Endothelial cell of umbilical vein (primary cell): ENCODE results near the gene AKAP13. TPM values are rescaled to one million over a fixed set of nuclear protein-coding genes. Genes with fewer than 3 reads are reported as not detected.

Source experiments
- BruUV-seq: library from RNA; stranded (reverse); fragments of 400-500 nt; replicated peaks from 2 replicates; lab custom pipeline; 2021; lab: Mats Ljungman, UMichigan
- CTCF ChIA-PET: fragments of 300-600, 350-600 bp; sonication (Branson Sonifier 250); formaldehyde crosslinking; loops from one replicate; lab custom pipeline; 2021; ENCODE audit warnings: antibody characterized with exemption, inconsistent platforms; lab: Charles Lee
- POLR2A ChIA-PET: fragments of 300-600, 350-600 bp; sonication (Branson Sonifier 250); formaldehyde crosslinking; loops from one replicate; lab custom pipeline; 2021; ENCODE audit warnings: antibody characterized with exemption, inconsistent platforms; lab: Charles Lee
- DNase-seq: peaks from one replicate; pipeline ENCODE4 v3.0.0-alpha.2; 2011; ENCODE audit warnings: low read depth, low spot score
- FAIRE-seq: peaks from 2 replicates; lab custom pipeline; 2011; peaks lifted over from hg19 to GRCh38; lab: Jason Lieb, UNC
- H2AFZ ChIP-seq: 2 replicates; pipeline ENCODE4 v1.6.0; 2012; ENCODE audit warnings: low read depth, low read length, control low read depth, inconsistent platforms
- H3K27ac ChIP-seq: 2 replicates; pipeline ENCODE4 v1.5.1; 2011; ENCODE audit warnings: low read depth, mild to moderate bottlenecking, control low read depth, low read length, moderate library complexity; ENCODE audit not compliant: insufficient read depth
- H3K27me3 ChIP-seq, 2 experiments: 2 replicates each; pipeline versions ENCODE4 v1.6.0 to v1.6.1; 2011; ENCODE audit warnings: low read length in 2 of 2, mixed read lengths in 1 of 2; ENCODE audit not compliant: control insufficient read depth in 2 of 2, insufficient read depth in 2 of 2
- H3K36me3 ChIP-seq, 2 experiments: 2 replicates in 1 of 2; 3 replicates in 1 of 2; pipeline ENCODE4 v1.5.1; 2011; ENCODE audit warnings: low read length in 2 of 2, mild to moderate bottlenecking in 1 of 2, moderate library complexity in 1 of 2; ENCODE audit not compliant: control insufficient read depth in 2 of 2, insufficient read depth in 2 of 2; ENCODE audit errors: extremely low read depth in 1 of 2
- H3K4me1 ChIP-seq: 3 replicates; pipeline ENCODE4 v1.5.1; 2011; ENCODE audit warnings: mild to moderate bottlenecking, low read length; ENCODE audit not compliant: control insufficient read depth, insufficient read depth; ENCODE audit errors: extremely low read depth
- H3K4me2 ChIP-seq: 2 replicates; pipeline ENCODE4 v1.6.1; 2011; ENCODE audit warnings: low read length, control low read depth, mixed read lengths; ENCODE audit not compliant: insufficient read depth
- H3K4me3 ChIP-seq, 3 experiments: fragments of 200-600 bp in 1 of 3; sonication (generic), shearing (Covaris generic) in 1 of 3; replicated peaks in 1 of 3; 2 replicates each; pipeline ENCODE4 v1.5.1; 2011 to 2016; ENCODE audit warnings: control low read depth in 3 of 3, low read length in 3 of 3, mild to moderate bottlenecking in 2 of 3, inconsistent platforms in 1 of 3, low read depth in 1 of 3, moderate library complexity in 1 of 3; ENCODE audit not compliant: insufficient read depth in 1 of 3
- H3K79me2 ChIP-seq: 2 replicates; pipeline ENCODE4 v1.6.0; 2012; ENCODE audit warnings: low read length, inconsistent platforms; ENCODE audit not compliant: control insufficient read depth, insufficient read depth
- H3K9ac ChIP-seq: replicated peaks from 2 replicates; pipeline ENCODE3; 2011; ENCODE audit warnings: low read length, control low read depth; ENCODE audit not compliant: insufficient read depth; ENCODE audit errors: extremely low read depth
- H3K9me1 ChIP-seq: replicated peaks from 3 replicates; pipeline ENCODE4 v1.6.0; 2011; ENCODE audit warnings: mild to moderate bottlenecking, low read length; ENCODE audit not compliant: control insufficient read depth, insufficient read depth; ENCODE audit errors: extremely low read depth
- H3K9me3 ChIP-seq: replicated peaks from 2 replicates; pipeline ENCODE4 v1.5.1; 2012; ENCODE audit warnings: low read length, inconsistent platforms; ENCODE audit not compliant: control insufficient read depth, insufficient read depth
- H4K20me1 ChIP-seq: replicated peaks from 2 replicates; pipeline ENCODE3; 2011; ENCODE audit warnings: mild to moderate bottlenecking, low read length; ENCODE audit not compliant: control insufficient read depth, insufficient read depth; ENCODE audit errors: extremely low read depth
- EZH2 ChIP-seq: IDR thresholded peaks from 2 replicates; pipeline ENCODE4 v1.6.1; 2012; ENCODE audit warnings: borderline replicate concordance, low read depth, mild to moderate bottlenecking, moderate library complexity, low read length, inconsistent platforms; ENCODE audit not compliant: severe bottlenecking
- FOS ChIP-seq: IDR thresholded peaks from 2 replicates; pipeline ENCODE4 v1.6.1; 2011; ENCODE audit warnings: mild to moderate bottlenecking, low read length, moderate library complexity, borderline replicate concordance; ENCODE audit not compliant: insufficient read depth
- GATA2 ChIP-seq: IDR thresholded peaks from 2 replicates; pipeline ENCODE4 v1.7.0; 2011; ENCODE audit warnings: low read depth, mild to moderate bottlenecking, moderate library complexity, mixed read lengths, low read length; ENCODE audit not compliant: insufficient read length, insufficient read depth
- JUN ChIP-seq: IDR thresholded peaks from 2 replicates; pipeline ENCODE4 v1.6.1; 2011; ENCODE audit warnings: borderline replicate concordance, low read depth; ENCODE audit not compliant: insufficient read length, insufficient read depth
- MYC ChIP-seq: IDR thresholded peaks from one replicate; pipeline ENCODE4 v1.6.1; 2011; ENCODE audit warnings: mild to moderate bottlenecking, low read depth, low read length
- POLR2A ChIP-seq: IDR thresholded peaks from 2 replicates; pipeline ENCODE4 v1.6.1; 2012; ENCODE audit warnings: low read depth, mild to moderate bottlenecking, control low read depth, low read length
- POLR2AphosphoS5 ChIP-seq: IDR thresholded peaks from 2 replicates; pipeline ENCODE4 v1.6.1; 2012; ENCODE audit warnings: low read depth, mild to moderate bottlenecking, control low read depth, low read length, moderate library complexity; ENCODE audit not compliant: insufficient read depth
- dilution Hi-C: fragments of 300-500 bp; cut with MboI; formaldehyde crosslinking; loops from one replicate; pipeline ENCODE4 v1.15.0; 2019; ENCODE audit warnings: low sequenced_read_pairs; ENCODE audit not compliant: extremely low pct_ligation_motif_present
- intact Hi-C: fragments of 100-400 bp; cut with micrococcal nuclease; formaldehyde crosslinking; loops from one replicate; pipeline ENCODE4 v1.10.0; 2022
- polyA plus RNA-seq, 4 experiments: library from polyadenylated mRNA; depleted of rRNA in 3 of 4; stranded (reverse) in 3 of 4; unstranded in 1 of 4; fragments of >200 nt; gene quantifications; 2 replicates each; pipeline versions ENCODE4 v1.2.1 to v1.2.3, GENCODE V29; 2011 to 2012; ENCODE audit warnings: missing spikeins in 1 of 4
- total RNA-seq: library from RNA; stranded (reverse); gene quantifications from 2 replicates; pipeline ENCODE4 v1.2.3, GENCODE V29; 2021
- TF ChIP-seq, protein P1 (sequence below): IDR thresholded peaks from 2 replicates; pipeline ENCODE4 v1.6.1; 2011; ENCODE audit not compliant: insufficient read depth, insufficient read length
- TF ChIP-seq, protein P2 (sequence below), 2 donors: IDR thresholded peaks; 1 replicate in 1 of 2; 2 replicates in 1 of 2; pipeline ENCODE4 v1.5.1; 2011; ENCODE audit warnings: low read length in 2 of 2, mild to moderate bottlenecking in 2 of 2, moderate library complexity in 2 of 2, control low read depth in 1 of 2, inconsistent platforms in 1 of 2, low read depth in 1 of 2; ENCODE audit not compliant: insufficient read depth in 1 of 2; ENCODE audit errors: extremely low read depth in 1 of 2

The AKAP13 gene
- total and polyA plus RNA-seq, 2 donors (not counting 3 experiments of a cell fraction or from before 2014, with no cell fraction given): 22.8 to 87.8 TPM

DNA sequence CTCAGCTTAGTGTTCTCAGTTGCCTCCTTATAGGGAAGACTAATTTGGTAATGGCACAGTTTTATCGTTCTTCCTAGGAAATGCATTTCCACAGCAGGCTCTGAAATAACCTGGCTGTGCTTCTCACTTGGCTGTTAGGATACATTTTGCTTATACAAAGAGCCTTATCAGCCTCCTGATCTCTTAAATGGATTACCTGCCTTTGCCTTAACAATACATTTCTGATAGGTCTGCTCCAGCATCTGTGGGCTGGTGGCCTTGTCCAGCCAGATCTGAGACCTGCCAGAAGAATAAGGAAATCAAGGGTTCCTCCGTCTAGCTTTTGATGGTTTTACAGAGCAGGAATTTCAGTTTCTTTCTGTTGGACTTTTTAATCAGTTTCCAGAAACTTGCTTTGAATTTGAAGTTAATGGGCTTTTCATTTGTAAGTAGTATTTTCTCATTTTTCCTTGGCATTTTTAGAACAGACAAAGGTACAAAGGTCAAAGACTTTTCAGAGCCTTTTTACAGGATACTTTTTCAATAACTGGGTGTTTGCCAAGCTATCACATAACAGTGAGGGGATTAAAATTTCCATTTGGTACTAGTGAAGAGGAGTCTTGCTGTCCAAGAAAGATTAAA is 116.3 kb downstream of the AKAP13 start:
- intact Hi-C loops: loop anchor here (10.0 kb wide), 1 partner anchor 208 kb away; no protein-coding TSS in a partner anchor
- Histone ChIP-seq H3K4me3 (no peak overlapping the region), H3K9ac (no peak overlapping the region), H3K9me1 (no peaks in the 10 kb centered on the region), H3K27ac (no peak overlapping the region), H3K27me3 (no peaks in the 10 kb centered on the region), H3K4me2 (no peak overlapping the region), H3K36me3 (no peaks in the 10 kb centered on the region), H2AFZ (no peak overlapping the region), H3K79me2 (peaks cover 28% of the 10 kb centered on the region), H3K4me1 (peaks cover 27% of the 10 kb centered on the region), H3K9me3 (no peaks in the 10 kb centered on the region), H4K20me1 (no peaks in the 10 kb centered on the region)
- ChIA-PET CTCF (interaction anchor here (1.6 to 1.7 kb wide), 2 partner anchors 165 to 200 kb away, joined by 3 to 6 read pairs; no protein-coding TSS in a partner anchor), POLR2A (no interaction called here)
- TF ChIP-seq GATA2 (peak; percentile 8), POLR2A (no peak), MYC (no peak), JUN (no peak), POLR2AphosphoS5 (no peak)
- TF ChIP-seq, protein P1, sequence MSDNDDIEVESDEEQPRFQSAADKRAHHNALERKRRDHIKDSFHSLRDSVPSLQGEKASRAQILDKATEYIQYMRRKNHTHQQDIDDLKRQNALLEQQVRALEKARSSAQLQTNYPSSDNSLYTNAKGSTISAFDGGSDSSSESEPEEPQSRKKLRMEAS: no peak
- dilution Hi-C loops: no loop called here
- FAIRE-seq: no peak
- no peak for DNase-seq
- BruUV-seq: no TSS peak

GRCh38 chr15:85497172-85497569 is 116.8 kb downstream of the AKAP13 start:
- ChIA-PET POLR2A (no interaction called here), CTCF (interaction anchor here (1.3 to 1.7 kb wide), 3 partner anchors 11 to 201 kb away, joined by 3 to 6 read pairs (median 5); no protein-coding TSS in a partner anchor)
- no peak overlapping the region for H3K4me3 ChIP-seq
- no peak for DNase-seq
- H3K27ac ChIP-seq: no peak overlapping the region
- no peaks in the 10 kb centered on the region for H3K9me3 ChIP-seq
- H3K9me1 ChIP-seq: no peaks in the 10 kb centered on the region
- no peak overlapping the region for H3K4me2 ChIP-seq
- TF ChIP-seq, protein P1: no peak
- TF ChIP-seq GATA2 (no peak), FOS (no peak), POLR2AphosphoS5 (no peak), POLR2A (no peak), EZH2 (no peak), JUN (no peak), MYC (no peak)
- TF ChIP-seq, protein P2, sequence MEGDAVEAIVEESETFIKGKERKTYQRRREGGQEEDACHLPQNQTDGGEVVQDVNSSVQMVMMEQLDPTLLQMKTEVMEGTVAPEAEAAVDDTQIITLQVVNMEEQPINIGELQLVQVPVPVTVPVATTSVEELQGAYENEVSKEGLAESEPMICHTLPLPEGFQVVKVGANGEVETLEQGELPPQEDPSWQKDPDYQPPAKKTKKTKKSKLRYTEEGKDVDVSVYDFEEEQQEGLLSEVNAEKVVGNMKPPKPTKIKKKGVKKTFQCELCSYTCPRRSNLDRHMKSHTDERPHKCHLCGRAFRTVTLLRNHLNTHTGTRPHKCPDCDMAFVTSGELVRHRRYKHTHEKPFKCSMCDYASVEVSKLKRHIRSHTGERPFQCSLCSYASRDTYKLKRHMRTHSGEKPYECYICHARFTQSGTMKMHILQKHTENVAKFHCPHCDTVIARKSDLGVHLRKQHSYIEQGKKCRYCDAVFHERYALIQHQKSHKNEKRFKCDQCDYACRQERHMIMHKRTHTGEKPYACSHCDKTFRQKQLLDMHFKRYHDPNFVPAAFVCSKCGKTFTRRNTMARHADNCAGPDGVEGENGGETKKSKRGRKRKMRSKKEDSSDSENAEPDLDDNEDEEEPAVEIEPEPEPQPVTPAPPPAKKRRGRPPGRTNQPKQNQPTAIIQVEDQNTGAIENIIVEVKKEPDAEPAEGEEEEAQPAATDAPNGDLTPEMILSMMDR (IDR thresholded peaks at IDR 0.05; ENCODE audit: extremely low read depth in 1 of 2, insufficient read depth in 1 of 2, low read depth in 1 of 2, low read length in 2 of 2): no peak
- H3K4me1 ChIP-seq: peaks cover 27% of the 10 kb centered on the region
- intact Hi-C loops (loop anchor here (10.0 kb wide), 1 partner anchor 208 kb away; no protein-coding TSS in a partner anchor), dilution Hi-C loops (no loop called here)
- FAIRE-seq: no peak
- H3K27me3 ChIP-seq: no peaks in the 10 kb centered on the region
- H3K36me3 ChIP-seq: no peaks in the 10 kb centered on the region
- BruUV-seq: no TSS peak
- no peaks in the 10 kb centered on the region for H4K20me1 ChIP-seq
- H2AFZ ChIP-seq: no peak overlapping the region
- no peak overlapping the region for H3K9ac ChIP-seq
- H3K79me2 ChIP-seq: peaks cover 28% of the 10 kb centered on the region
